Activated CD4-positive, alpha-beta T cell treated with anti-CD3 and anti-CD28 coated beads, Interleukin-2, amount 50 U/mL, for 24 hours (primary cell): ENCODE data around the gene ZNF420.

Experiments
- DNase-seq, 2 donors: peaks; one replicate each; pipeline ENCODE4 v3.0.0-alpha.2; 2020; ENCODE audit warnings: low read depth in 1 of 2, low spot score in 1 of 2

Gene ZNF420

GRCh38 chr19:37136111-37136510, 57.9 kb downstream of the ZNF420 start:
- no peak for DNase-seq

DNA sequence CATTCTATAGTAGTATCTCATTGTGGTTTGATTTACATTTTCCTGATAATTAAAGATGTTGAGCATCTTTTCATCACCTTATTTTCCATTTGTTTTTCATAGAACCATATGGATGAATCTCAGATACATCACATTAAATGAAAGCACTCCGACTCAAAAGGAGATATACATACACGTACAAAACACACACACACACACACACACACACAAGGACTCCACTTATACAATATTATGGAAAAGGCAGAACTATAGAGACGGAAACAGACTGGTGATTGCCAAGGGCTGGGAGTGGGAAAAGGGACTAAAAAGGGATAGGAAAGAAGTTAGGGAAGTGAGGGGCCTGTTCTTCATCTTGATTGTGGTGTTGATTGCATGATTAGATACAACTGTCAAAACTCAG, 70.0 kb downstream of the ZNF420 start:
- DNase-seq, result no peak

DNA sequence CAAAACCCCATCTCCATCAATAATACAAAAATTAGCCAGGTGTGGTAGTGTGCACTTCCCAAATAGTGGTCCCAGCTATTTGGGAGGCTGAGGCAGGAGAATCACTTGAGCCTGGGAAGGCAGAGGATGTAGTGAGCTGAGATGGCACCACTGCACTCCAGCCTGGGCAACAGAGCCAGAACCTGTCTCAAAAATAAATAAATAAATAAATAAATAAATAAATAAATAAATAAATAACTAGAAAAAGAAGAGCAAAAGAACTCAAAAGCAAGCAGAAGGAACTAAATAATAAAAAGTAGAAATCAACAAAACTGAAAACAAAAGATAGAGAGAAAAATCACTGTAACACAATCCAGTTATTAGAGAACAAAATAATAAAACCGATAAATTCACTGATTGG, 81.9 kb downstream of the ZNF420 start:
- no peak for DNase-seq

- DNase-seq, result no peak
Measured at GRCh38 chr19:37165635-37166034, 87.4 kb downstream of the ZNF420 start.

- DNase-seq, result peak; percentile 72 to 89
Measured at GRCh38 chr19:37172368-37173366, 94.4 kb downstream of the ZNF420 start, which contains the start of gene ZNF585A. ZNF585A (minus strand) TSS chr19:37172695; CDS start chr19:37169910, 2,785 bp downstream.
